ENCODE results near the gene ITPR3. TPM values are rescaled to one million over a fixed set of nuclear protein-coding genes. Genes with fewer than 3 reads are reported as not detected.

Gene ITPR3
- polyA plus RNA-seq, 1 donor = 6.8 TPM

GRCh38 chr6:33670086-33670660 is 49.1 kb downstream of the ITPR3 start:
- no peak for DNase-seq (ENCODE audit: low read depth)

- no peak for DNase-seq (ENCODE audit: low read depth)
These were observed 50.0 kb downstream of the ITPR3 start for GRCh38 chr6:33670971-33671743.

GRCh38 chr6:33671744-33672072 is 50.6 kb downstream of the ITPR3 start:
- no peak for DNase-seq (ENCODE audit: low read depth)

- DNase-seq (ENCODE audit: low read depth) = peak; percentile 39
These were observed 51.7 kb downstream of the ITPR3 start for GRCh38 chr6:33672808-33673207.

- DNase-seq (ENCODE audit: low read depth) = no peak
These were observed 52.7 kb downstream of the ITPR3 start for GRCh38 chr6:33673851-33674250.

DNA sequence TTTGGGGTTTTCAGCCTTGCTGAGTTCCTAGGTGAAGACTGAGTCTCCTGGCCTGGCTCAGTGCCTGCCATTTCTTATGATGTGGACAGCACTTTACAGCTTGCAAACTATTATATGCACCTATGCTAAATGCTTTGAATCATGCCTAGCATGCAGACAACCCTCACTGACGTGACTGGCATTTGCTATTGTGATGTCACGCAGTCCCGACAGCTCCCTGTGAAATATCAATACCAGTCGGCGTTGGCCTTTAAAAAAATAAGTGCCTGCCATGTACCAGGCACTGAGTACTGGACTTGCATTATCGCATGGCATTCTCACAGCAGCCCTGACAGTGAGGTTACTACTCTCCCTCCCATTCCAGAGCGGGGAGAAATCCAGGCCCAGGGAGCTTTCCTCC is 54.8 kb downstream of the ITPR3 start:
- no peak for DNase-seq (ENCODE audit: low read depth)

- no peak for DNase-seq (ENCODE audit: low read depth)
These were observed 55.5 kb downstream of the ITPR3 start for GRCh38 chr6:33676416-33677142.

DNA sequence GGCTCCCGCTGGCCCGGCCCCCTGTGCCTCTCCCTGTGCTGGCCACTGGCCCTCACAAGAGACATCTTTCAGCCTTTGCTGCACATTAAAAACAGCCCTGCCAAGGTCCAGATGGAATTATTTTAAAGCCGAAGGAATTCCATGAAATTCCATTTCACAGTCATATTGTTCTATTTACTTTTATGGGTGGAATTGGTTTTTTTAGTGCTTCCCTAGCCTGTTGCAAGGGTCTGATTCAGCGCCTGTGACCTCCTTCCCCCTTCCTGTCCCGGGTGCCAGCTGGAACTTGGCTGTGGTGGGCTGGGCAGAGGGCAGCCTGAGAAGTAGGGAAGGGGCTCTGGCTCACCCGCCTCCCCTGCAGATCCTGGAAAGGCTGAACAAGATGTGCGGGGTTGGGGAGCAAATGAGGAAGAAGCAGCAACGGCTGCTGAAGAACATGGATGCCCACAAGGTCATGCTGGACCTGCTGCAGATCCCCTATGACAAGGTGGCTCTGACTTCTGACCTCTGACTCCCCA is 56.1 kb downstream of the ITPR3 start:
- DNase-seq (ENCODE audit: low read depth) = peak; percentile 24

- no peak for DNase-seq (ENCODE audit: low read depth)
These were observed 56.6 kb downstream of the ITPR3 start for GRCh38 chr6:33677689-33678088.

- no peak for DNase-seq (ENCODE audit: low read depth)
These were observed 57.3 kb downstream of the ITPR3 start for GRCh38 chr6:33678233-33678931.

- DNase-seq (ENCODE audit: low read depth) = no peak
These were observed 57.9 kb downstream of the ITPR3 start for GRCh38 chr6:33678932-33679490.

- no peak for DNase-seq (ENCODE audit: low read depth)
These were observed 58.6 kb downstream of the ITPR3 start for GRCh38 chr6:33679761-33680160.

GRCh38 chr6:33682341-33682740 is 61.2 kb downstream of the ITPR3 start:
- no peak for DNase-seq (ENCODE audit: low read depth)

- no peak for DNase-seq (ENCODE audit: low read depth)
These were observed 62.0 kb downstream of the ITPR3 start for GRCh38 chr6:33683051-33683571.

DNA sequence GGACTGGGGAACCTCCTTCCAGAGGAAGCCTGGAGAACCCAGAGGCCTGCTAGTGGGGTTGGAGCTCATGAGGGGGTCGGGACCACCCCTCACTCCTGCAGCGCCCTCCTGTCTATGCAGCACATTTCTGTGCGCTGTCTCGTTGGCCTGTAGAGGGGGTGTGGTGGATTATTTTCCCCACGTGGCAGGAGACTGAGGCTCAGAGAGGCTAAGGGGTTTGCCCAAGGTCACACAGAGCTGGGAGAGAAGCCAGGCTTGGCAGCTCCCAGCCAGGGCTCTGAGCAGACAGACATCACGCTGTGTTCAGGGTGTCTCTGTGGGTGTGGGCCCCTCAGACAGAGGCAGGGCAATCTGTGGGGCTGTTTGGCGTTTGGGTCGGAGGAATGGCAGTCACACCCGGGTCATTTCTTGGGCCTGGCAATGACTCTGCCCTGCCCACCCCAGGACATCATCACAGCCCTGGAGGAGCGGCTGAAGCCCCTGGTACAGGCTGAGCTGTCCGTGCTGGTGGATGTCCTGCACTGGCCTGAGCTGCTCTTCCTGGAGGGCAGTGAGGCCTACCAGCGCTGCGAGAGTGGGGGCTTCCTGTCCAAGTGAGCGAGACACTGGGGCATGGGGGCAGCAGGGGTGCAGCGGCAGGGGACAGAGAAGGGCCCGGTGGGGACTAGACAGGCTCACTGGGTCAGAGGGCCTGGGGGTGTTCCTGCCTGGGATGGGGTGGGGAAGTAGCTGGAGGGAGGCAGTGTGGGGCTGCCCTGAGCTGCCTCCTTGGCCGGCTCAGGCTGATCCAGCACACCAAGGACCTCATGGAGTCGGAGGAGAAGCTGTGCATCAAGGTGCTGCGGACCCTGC is 62.7 kb downstream of the ITPR3 start:
- DNase-seq (ENCODE audit: low read depth) = no peak

GRCh38 chr6:33684428-33684896 is 63.3 kb downstream of the ITPR3 start:
- no peak for DNase-seq (ENCODE audit: low read depth)

DNA sequence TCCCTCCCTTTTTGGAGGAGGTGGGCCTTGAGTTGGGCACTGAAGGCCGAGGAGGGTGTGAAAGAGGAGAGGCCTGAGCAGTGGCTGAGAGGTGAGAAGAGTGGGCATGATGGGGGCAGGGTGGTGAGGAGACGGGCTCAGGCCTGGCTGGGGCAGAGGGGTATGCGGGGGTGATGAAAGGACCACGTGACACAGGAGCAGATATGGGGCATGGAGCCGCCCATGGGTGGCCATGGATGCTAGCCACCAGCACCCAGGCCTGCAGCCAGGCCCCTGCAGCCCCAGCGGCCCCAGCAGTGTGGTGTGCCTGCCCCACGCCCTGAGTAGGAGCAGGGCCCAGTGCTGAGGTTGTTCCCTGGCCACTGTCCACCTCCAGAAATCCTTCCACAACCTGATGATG is 63.9 kb downstream of the ITPR3 start:
- DNase-seq (ENCODE audit: low read depth) = no peak

DNA sequence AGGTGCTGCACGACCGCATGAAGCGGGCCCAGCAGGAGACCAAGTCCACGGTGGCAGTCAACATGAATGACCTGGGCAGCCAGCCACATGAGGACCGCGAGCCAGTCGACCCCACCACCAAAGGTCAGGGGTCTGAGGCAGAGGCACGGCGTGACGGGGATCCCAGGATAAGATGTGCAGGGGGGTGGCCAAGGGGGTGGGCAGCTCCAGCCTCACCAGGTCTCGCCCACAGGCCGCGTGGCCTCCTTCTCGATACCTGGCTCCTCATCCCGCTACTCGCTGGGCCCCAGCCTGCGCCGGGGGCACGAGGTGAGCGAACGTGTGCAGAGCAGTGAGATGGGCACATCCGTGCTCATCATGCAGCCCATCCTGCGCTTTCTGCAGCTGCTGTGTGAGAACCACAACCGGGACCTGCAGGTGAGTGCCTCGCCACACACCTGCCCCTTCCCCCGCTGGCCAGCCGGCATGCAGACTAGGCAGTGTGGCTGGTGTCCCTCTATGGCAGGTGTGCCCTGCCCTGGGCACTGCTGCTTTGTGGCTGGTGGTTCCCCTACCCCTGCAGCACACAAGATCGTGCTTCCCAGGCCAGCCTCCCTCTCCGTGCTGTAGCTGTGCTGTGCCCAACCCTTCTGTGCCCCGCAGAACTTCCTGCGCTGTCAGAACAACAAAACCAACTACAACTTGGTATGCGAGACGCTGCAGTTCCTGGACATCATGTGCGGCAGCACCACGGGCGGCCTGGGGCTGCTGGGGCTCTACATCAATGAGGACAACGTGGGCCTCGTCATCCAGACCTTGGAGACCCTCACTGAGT is 64.5 kb downstream of the ITPR3 start:
- DNase-seq (ENCODE audit: low read depth) = no peak

DNA sequence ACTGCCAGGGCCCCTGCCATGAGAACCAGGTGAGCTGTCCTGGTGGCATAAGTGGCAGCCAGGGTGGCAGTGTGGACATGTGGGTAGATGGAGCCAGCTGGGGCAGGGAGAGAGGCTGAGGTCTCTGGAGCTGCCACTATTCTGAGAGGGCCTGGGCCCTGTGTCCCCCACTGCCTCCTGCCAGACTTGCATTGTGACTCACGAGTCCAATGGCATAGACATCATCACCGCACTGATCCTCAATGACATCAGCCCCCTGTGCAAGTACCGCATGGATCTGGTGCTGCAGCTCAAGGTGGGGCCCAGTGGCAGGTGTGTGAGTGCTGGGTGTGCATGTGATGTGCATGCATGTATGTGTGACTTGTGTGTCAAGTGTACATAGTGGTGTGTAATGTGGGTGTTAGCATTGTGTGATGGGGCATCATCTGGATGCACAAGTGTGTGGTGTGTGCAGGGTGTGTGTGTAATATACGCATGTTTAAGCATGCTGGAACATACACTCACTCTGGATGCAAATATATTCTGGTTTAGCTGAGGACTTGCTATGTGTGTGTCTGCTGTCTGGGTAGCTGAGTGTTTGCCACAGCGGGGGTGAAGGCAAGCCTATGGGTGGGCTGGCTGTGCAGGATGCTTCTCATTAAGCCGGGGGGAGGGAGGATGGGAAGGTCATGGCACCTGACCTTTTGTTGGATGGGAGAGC is 65.3 kb downstream of the ITPR3 start:
- DNase-seq (ENCODE audit: low read depth) = no peak

All from forelimb muscle (tissue), 1 donor.